Breast epithelium (tissue), 4 donors: ENCODE measurements around the gene MOXD1. TPM values are rescaled to one million over a fixed set of nuclear protein-coding genes. Genes with fewer than 3 reads are reported as not detected.

ENCODE experiments used
- DNase-seq, 2 donors: peaks; one replicate each; pipeline ENCODE4 v3.0.0-alpha.2; 2019; ENCODE audit warnings: low spot score in 2 of 2
- H3K27ac ChIP-seq, 2 donors: fragments of 200-600 bp; sonication (generic) in 1 of 2; one replicate each; pipeline ENCODE4 v1.5.1; 2016 to 2019; ENCODE audit warnings: mild to moderate bottlenecking in 1 of 2
- H3K27me3 ChIP-seq, 2 donors: fragments of 200-600 bp; sonication (generic) in 1 of 2; one replicate each; pipeline versions ENCODE4 v1.5.1 to v1.6.0; 2017 to 2019; ENCODE audit warnings: control low read depth in 1 of 2, mild to moderate bottlenecking in 1 of 2
- H3K36me3 ChIP-seq: fragments of 200-600 bp; one replicate; pipeline ENCODE4 v1.5.1; 2019
- H3K4me1 ChIP-seq, 2 donors: fragments of 200-600 bp; sonication (generic); one replicate each; pipeline ENCODE4 v1.5.1; 2016 to 2019; ENCODE audit warnings: control low read depth in 1 of 2
- H3K4me3 ChIP-seq, 3 donors: fragments of 200-600 bp; sonication (generic); 1 replicate in 2 of 3; 2 replicates in 1 of 3; pipeline ENCODE4 v1.5.1; 2016 to 2019; ENCODE audit warnings: mild to moderate bottlenecking in 3 of 3, moderate library complexity in 2 of 3
- H3K9me3 ChIP-seq, 2 donors: fragments of 200-600 bp; sonication (generic) in 1 of 2; one replicate each; pipeline ENCODE4 v1.5.1; 2016 to 2019; ENCODE audit warnings: control low read depth in 1 of 2
- CTCF ChIP-seq, 3 donors: fragments of 450-650 bp; IDR thresholded peaks; one replicate each; pipeline ENCODE4 v1.5.1; 2016 to 2017; ENCODE audit warnings: antibody characterized with exemption in 3 of 3, mild to moderate bottlenecking in 3 of 3, moderate library complexity in 3 of 3
- POLR2A ChIP-seq: fragments of 450-650 bp; IDR thresholded peaks from one replicate; pipeline ENCODE4 v1.6.1; 2016; ENCODE audit warnings: antibody characterized with exemption, mild to moderate bottlenecking, moderate library complexity
- POLR2AphosphoS5 ChIP-seq, 3 donors: sonication (generic); formaldehyde crosslinking; IDR thresholded peaks; one replicate each; pipeline ENCODE4 v1.6.1; 2017; ENCODE audit warnings: antibody characterized with exemption in 3 of 3
- intact Hi-C: fragments of 100-400 bp; cut with DNase I; formaldehyde crosslinking; loops from one replicate; pipeline ENCODE4 v1.15.1; 2023; ENCODE audit warnings: low total_unique reads
- total RNA-seq, 3 donors: library from RNA; depleted of rRNA; stranded (reverse); fragments of >200 nt; gene quantifications; one replicate each; pipeline ENCODE4 v1.1.0, GENCODE V29; 2016

MOXD1 gene
- total RNA-seq, 3 donors from 2014 or later: 1.8 to 2.9 (median 1.9) TPM

DNA sequence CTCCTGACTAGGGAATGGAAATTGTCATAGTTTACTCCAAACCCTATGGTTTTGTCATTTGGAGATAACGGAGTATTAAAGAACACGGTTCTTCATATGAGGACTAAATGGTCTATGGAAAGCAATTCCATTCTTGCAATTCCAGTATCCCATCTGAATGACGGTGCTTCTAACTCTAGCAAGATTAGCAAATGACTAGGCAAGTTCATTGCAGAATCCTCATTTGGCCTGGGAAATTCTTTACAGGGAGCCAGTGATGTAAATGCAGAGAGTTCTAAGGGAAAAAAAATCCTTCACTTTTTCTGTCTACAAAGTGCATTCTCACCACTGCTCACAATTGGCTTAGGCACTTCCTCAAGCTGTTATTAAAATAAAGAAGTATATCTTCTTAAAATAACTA lies 111.5 kb downstream of the MOXD1 start:
- Histone ChIP-seq H3K4me3 (no peak overlapping the region), H3K27ac (no peak overlapping the region), H3K27me3 (no peaks in the 10 kb centered on the region), H3K4me1 (no peaks in the 10 kb centered on the region), H3K36me3 (no peaks in the 10 kb centered on the region), H3K9me3 (no peaks in the 10 kb centered on the region)
- no peak for TF ChIP-seq POLR2AphosphoS5 (IDR thresholded peaks at IDR 0.05)
- no peak for TF ChIP-seq CTCF (IDR thresholded peaks at IDR 0.05)
- TF ChIP-seq POLR2A: no peak
- intact Hi-C loops: no loop called here
- no peak for DNase-seq

- H3K4me3 ChIP-seq: no peak overlapping the region
- H3K9me3 ChIP-seq: no peaks in the 10 kb centered on the region
- DNase-seq: no peak
- no peaks in the 10 kb centered on the region for H3K27me3 ChIP-seq
- no peaks in the 10 kb centered on the region for H3K36me3 ChIP-seq
- no peak overlapping the region for H3K27ac ChIP-seq
- no peaks in the 10 kb centered on the region for H3K4me1 ChIP-seq
- intact Hi-C loops: no loop called here
- no peak for TF ChIP-seq CTCF (IDR thresholded peaks at IDR 0.05)
- TF ChIP-seq POLR2A: no peak
- no peak for TF ChIP-seq POLR2AphosphoS5 (IDR thresholded peaks at IDR 0.05)
Measured at GRCh38 chr6:132287101-132287500, 114.2 kb downstream of the MOXD1 start.

GRCh38 chr6:132286298-132287019 lies 114.8 kb downstream of the MOXD1 start:
- no peak for DNase-seq
- H3K27ac ChIP-seq: no peak overlapping the region
- H3K27me3 ChIP-seq: no peaks in the 10 kb centered on the region
- TF ChIP-seq CTCF (IDR thresholded peaks at IDR 0.05) (no peak), POLR2AphosphoS5 (IDR thresholded peaks at IDR 0.05) (no peak), POLR2A (no peak)
- intact Hi-C loops: no loop called here
- H3K4me3 ChIP-seq: no peak overlapping the region
- no peaks in the 10 kb centered on the region for H3K36me3 ChIP-seq
- H3K9me3 ChIP-seq: no peaks in the 10 kb centered on the region
- no peaks in the 10 kb centered on the region for H3K4me1 ChIP-seq

DNA sequence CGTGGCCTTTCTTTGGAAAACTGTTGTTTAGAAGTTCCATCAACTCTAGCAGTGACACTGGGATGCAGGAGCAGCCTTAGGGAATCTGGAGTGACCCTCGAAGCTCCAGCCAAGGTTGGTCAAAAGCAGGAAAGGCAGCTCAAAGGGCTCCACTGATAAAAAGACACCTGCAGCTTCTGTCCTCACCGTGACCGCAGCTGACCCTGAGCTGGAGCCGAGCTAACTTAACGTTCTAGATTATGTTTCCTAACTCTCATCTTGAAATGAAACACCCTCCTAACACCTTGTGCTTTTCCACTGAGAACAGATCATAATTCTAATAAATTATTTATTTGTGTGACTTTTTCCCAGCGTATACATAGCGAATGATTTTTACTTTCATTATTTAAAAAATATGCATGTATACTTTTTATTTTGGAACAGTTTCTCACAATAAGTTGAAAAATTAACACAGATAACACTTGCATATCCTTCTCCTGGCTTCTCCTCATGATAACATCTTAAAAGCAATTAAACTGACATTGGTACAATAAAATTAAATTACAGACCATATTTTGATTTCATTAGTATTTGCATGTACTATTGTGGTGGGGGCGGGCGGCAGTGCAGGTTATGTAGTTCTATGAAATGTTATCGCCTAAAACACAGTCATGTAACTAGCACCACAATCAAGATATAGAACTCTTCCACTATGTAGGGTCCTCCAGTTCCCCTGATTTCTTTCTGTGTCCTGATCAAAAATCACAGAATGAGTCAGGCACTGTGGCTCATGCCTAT lies 116.1 kb downstream of the MOXD1 start:
- no peaks in the 10 kb centered on the region for H3K9me3 ChIP-seq
- no peak overlapping the region for H3K4me3 ChIP-seq
- no peaks in the 10 kb centered on the region for H3K4me1 ChIP-seq
- no peaks in the 10 kb centered on the region for H3K27me3 ChIP-seq
- intact Hi-C loops: no loop called here
- TF ChIP-seq POLR2AphosphoS5 (IDR thresholded peaks at IDR 0.05) (no peak), POLR2A (no peak), CTCF (IDR thresholded peaks at IDR 0.05) (no peak)
- H3K36me3 ChIP-seq: no peaks in the 10 kb centered on the region
- H3K27ac ChIP-seq: no peak overlapping the region
- DNase-seq: no peak

DNA sequence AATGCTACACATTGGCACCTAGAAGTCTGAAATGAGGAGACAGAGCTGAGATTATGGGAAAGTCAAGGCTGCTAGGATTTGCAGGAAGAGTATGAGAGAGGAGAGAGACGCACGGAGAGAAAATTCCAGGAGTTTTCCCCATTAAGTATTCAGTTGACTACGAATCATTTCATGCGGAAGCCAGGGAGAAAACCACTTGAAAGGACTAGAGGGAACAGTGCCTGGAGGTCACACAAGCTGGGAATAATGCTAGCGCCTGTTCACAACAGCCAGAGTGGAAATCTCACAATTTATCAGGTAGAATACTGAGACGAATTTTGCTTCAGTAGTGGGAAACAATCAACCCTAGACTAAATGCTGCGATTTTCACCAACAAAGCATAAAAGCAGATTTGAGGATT lies 118.6 kb downstream of the MOXD1 start:
- intact Hi-C loops: no loop called here
- no peak for DNase-seq
- H3K27me3 ChIP-seq: no peaks in the 10 kb centered on the region

More for the DNA sequence above, 118.6 kb downstream of the MOXD1 start:
- Histone ChIP-seq H3K27ac (no peak overlapping the region), H3K36me3 (no peaks in the 10 kb centered on the region), H3K4me3 (no peak overlapping the region), H3K9me3 (no peaks in the 10 kb centered on the region), H3K4me1 (no peaks in the 10 kb centered on the region)
- no peak for TF ChIP-seq CTCF (IDR thresholded peaks at IDR 0.05)
- no peak for TF ChIP-seq POLR2AphosphoS5 (IDR thresholded peaks at IDR 0.05)
